IPS-18c (cell line): ENCODE measurements around the gene DIDO1.

Experiments
- H3K4me3 ChIP-seq: 2 replicates; pipeline ENCODE4 v1.7.0; 2013; ENCODE audit warnings: low read depth, mild to moderate bottlenecking, low read length, moderate library complexity; ENCODE audit not compliant: insufficient read depth
- H3K9me3 ChIP-seq: one replicate; pipeline ENCODE4 v1.6.1; 2013; ENCODE audit warnings: mild to moderate bottlenecking, low read length, moderate library complexity; ENCODE audit not compliant: control insufficient read depth, insufficient read depth

The DIDO1 gene

GRCh38 chr20:62908971-62909791 is 17.1 kb downstream of the DIDO1 start:
- H3K9me3 ChIP-seq = no peaks in the 10 kb centered on the region
- no peak overlapping the region for H3K4me3 ChIP-seq

- Histone ChIP-seq H3K4me3 (no peak overlapping the region), H3K9me3 (no peaks in the 10 kb centered on the region)
These were observed 18.7 kb downstream of the DIDO1 start for GRCh38 chr20:62907384-62908317.

GRCh38 chr20:62906647-62907375 is 19.5 kb downstream of the DIDO1 start:
- no peaks in the 10 kb centered on the region for H3K9me3 ChIP-seq
- no peak overlapping the region for H3K4me3 ChIP-seq

- H3K9me3 ChIP-seq = no peaks in the 10 kb centered on the region
- H3K4me3 ChIP-seq = no peak overlapping the region
These were observed 20.1 kb downstream of the DIDO1 start for GRCh38 chr20:62906209-62906608.

GRCh38 chr20:62905536-62906117 is 20.7 kb downstream of the DIDO1 start:
- Histone ChIP-seq H3K9me3 (no peaks in the 10 kb centered on the region), H3K4me3 (no peak overlapping the region)

- H3K9me3 ChIP-seq = no peaks in the 10 kb centered on the region
- H3K4me3 ChIP-seq = no peak overlapping the region
These were observed 23.2 kb downstream of the DIDO1 start for GRCh38 chr20:62902926-62903615.

- Histone ChIP-seq H3K9me3 (no peaks in the 10 kb centered on the region), H3K4me3 (no peak overlapping the region)
These were observed 24.4 kb downstream of the DIDO1 start for GRCh38 chr20:62901891-62902290.

- Histone ChIP-seq H3K9me3 (no peaks in the 10 kb centered on the region), H3K4me3 (no peak overlapping the region)
These were observed 25.4 kb downstream of the DIDO1 start for GRCh38 chr20:62900692-62901584.

- H3K9me3 ChIP-seq = no peaks in the 10 kb centered on the region
- H3K4me3 ChIP-seq = no peak overlapping the region
These were observed 26.1 kb downstream of the DIDO1 start for GRCh38 chr20:62900052-62900691.

- no peaks in the 10 kb centered on the region for H3K9me3 ChIP-seq
- no peak overlapping the region for H3K4me3 ChIP-seq
These were observed 26.7 kb downstream of the DIDO1 start for GRCh38 chr20:62899633-62900051.

- H3K9me3 ChIP-seq = no peaks in the 10 kb centered on the region
- H3K4me3 ChIP-seq = no peak overlapping the region
These were observed 27.2 kb downstream of the DIDO1 start for GRCh38 chr20:62898970-62899632.

- H3K4me3 ChIP-seq = no peak overlapping the region
These were observed 28.0 kb downstream of the DIDO1 start for GRCh38 chr20:62898093-62898964.

GRCh38 chr20:62897666-62898065 is 28.6 kb downstream of the DIDO1 start:
- no peaks in the 10 kb centered on the region for H3K9me3 ChIP-seq
- H3K4me3 ChIP-seq = no peak overlapping the region

More at GRCh38 chr20:62898093-62898964, 28.0 kb downstream of the DIDO1 start:
- no peaks in the 10 kb centered on the region for H3K9me3 ChIP-seq

- Histone ChIP-seq H3K9me3 (no peaks in the 10 kb centered on the region), H3K4me3 (no peak overlapping the region)
These were observed 29.8 kb downstream of the DIDO1 start for GRCh38 chr20:62896526-62896925.
